GM18873 (cell line): ENCODE measurements around the gene CCAR1.
"Not testable (repeated sequence)": the region's sequence is repeated elsewhere in the genome, so short reads cannot be mapped to it uniquely, and the experiment has no call there.

Source experiments
- ATAC-seq: cut with Tn5 transposase; IDR thresholded peaks from one replicate; pipeline ENCODE4 v1.9.1; 2021; ENCODE audit warnings: mild to moderate bottlenecking, moderate library complexity, moderate number of reproducible peaks; ENCODE audit not compliant: unreplicated experiment, low FRiP score

Gene CCAR1

GRCh38 chr10:68822626-68823025 is 101.6 kb downstream of the CCAR1 start:
- not testable (repeated sequence) for ATAC-seq

GRCh38 chr10:68826764-68827591 is 105.9 kb downstream of the CCAR1 start, which contains the start of gene STOX1:
Gene STOX1, plus strand, starts transcription at chr10:68827531. Its CDS starts 93 bp downstream, at chr10:68827624.
- no peak for ATAC-seq

GRCh38 chr10:68827592-68827959 is 106.5 kb downstream of the CCAR1 start:
- ATAC-seq, result not testable (repeated sequence)

- not testable (repeated sequence) for ATAC-seq
Measured at GRCh38 chr10:68828083-68828601, 107.1 kb downstream of the CCAR1 start.

- ATAC-seq, result no peak
Measured at GRCh38 chr10:68828833-68829232, 107.8 kb downstream of the CCAR1 start.

- no peak for ATAC-seq
Measured at GRCh38 chr10:68829521-68829920, 108.5 kb downstream of the CCAR1 start.

GRCh38 chr10:68829952-68830351 is 108.9 kb downstream of the CCAR1 start:
- ATAC-seq, result no peak

- ATAC-seq, result no peak
Measured at GRCh38 chr10:68831961-68832455, 111.0 kb downstream of the CCAR1 start.

- no peak for ATAC-seq
Measured at GRCh38 chr10:68832601-68833000, 111.6 kb downstream of the CCAR1 start.

GRCh38 chr10:68837626-68838322 is 116.7 kb downstream of the CCAR1 start:
- no peak for ATAC-seq

- not testable (repeated sequence) for ATAC-seq
Measured at GRCh38 chr10:68840650-68841049, 119.6 kb downstream of the CCAR1 start.
